KOPT-K1 (cell line): ENCODE measurements around the gene NFIB.

ENCODE experiments used
- H3K27ac ChIP-seq: fragments of 200-600 bp; sonication (generic); 2 replicates; pipeline ENCODE4 v1.5.1; 2016; ENCODE audit warnings: antibody characterized with exemption, mild to moderate bottlenecking, low read depth, low read length; ENCODE audit not compliant: poor library complexity, severe bottlenecking
- H3K36me3 ChIP-seq: fragments of 200-600 bp; sonication (generic); 2 replicates; pipeline ENCODE4 v1.5.1; 2017; ENCODE audit warnings: antibody characterized with exemption, mild to moderate bottlenecking, low read length, moderate library complexity; ENCODE audit not compliant: insufficient read depth
- H3K9me3 ChIP-seq: fragments of 200-600 bp; sonication (generic); 2 replicates; pipeline ENCODE4 v1.5.1; 2017; ENCODE audit warnings: antibody characterized with exemption, low read length, mild to moderate bottlenecking; ENCODE audit not compliant: insufficient read depth, poor library complexity, severe bottlenecking

The NFIB gene

GRCh38 chr9:14306672-14307660, 7.0 kb downstream of the NFIB start:
- Histone ChIP-seq H3K9me3 (no peaks in the 10 kb centered on the region), H3K27ac (no peak overlapping the region), H3K36me3 (no peaks in the 10 kb centered on the region)

GRCh38 chr9:14306188-14306587, 7.8 kb downstream of the NFIB start:
- H3K27ac ChIP-seq, result no peak overlapping the region
- H3K36me3 ChIP-seq, result no peaks in the 10 kb centered on the region

GRCh38 chr9:14304259-14304658, 9.7 kb downstream of the NFIB start:
- Histone ChIP-seq H3K27ac (no peak overlapping the region), H3K36me3 (no peaks in the 10 kb centered on the region), H3K9me3 (no peaks in the 10 kb centered on the region)

More at GRCh38 chr9:14306188-14306587, 7.8 kb downstream of the NFIB start:
- no peaks in the 10 kb centered on the region for H3K9me3 ChIP-seq

- Histone ChIP-seq H3K9me3 (no peaks in the 10 kb centered on the region), H3K27ac (no peak overlapping the region), H3K36me3 (no peaks in the 10 kb centered on the region)
Observed at GRCh38 chr9:14303521-14303920, 10.4 kb downstream of the NFIB start.

- H3K36me3 ChIP-seq, result no peaks in the 10 kb centered on the region
- H3K27ac ChIP-seq, result no peak overlapping the region
- H3K9me3 ChIP-seq, result no peaks in the 10 kb centered on the region
Observed at GRCh38 chr9:14303100-14303499, 10.8 kb downstream of the NFIB start.

- Histone ChIP-seq H3K9me3 (no peaks in the 10 kb centered on the region), H3K36me3 (no peaks in the 10 kb centered on the region), H3K27ac (no peak overlapping the region)
Observed at GRCh38 chr9:14302405-14302804, 11.5 kb downstream of the NFIB start.

GRCh38 chr9:14301583-14302021, 12.3 kb downstream of the NFIB start:
- H3K36me3 ChIP-seq, result no peaks in the 10 kb centered on the region
- no peaks in the 10 kb centered on the region for H3K9me3 ChIP-seq
- no peak overlapping the region for H3K27ac ChIP-seq

- no peaks in the 10 kb centered on the region for H3K36me3 ChIP-seq
- H3K9me3 ChIP-seq, result no peaks in the 10 kb centered on the region
- no peak overlapping the region for H3K27ac ChIP-seq
Observed at GRCh38 chr9:14301006-14301405, 12.9 kb downstream of the NFIB start.

- no peaks in the 10 kb centered on the region for H3K36me3 ChIP-seq
- no peaks in the 10 kb centered on the region for H3K9me3 ChIP-seq
- H3K27ac ChIP-seq, result no peak overlapping the region
Observed at GRCh38 chr9:14300588-14300987, 13.4 kb downstream of the NFIB start.

GRCh38 chr9:14300040-14300439, 13.9 kb downstream of the NFIB start:
- Histone ChIP-seq H3K36me3 (no peaks in the 10 kb centered on the region), H3K27ac (no peak overlapping the region), H3K9me3 (no peaks in the 10 kb centered on the region)

GRCh38 chr9:14298601-14299022, 15.3 kb downstream of the NFIB start:
- H3K36me3 ChIP-seq, result no peaks in the 10 kb centered on the region
- H3K27ac ChIP-seq, result no peak overlapping the region
- H3K9me3 ChIP-seq, result no peaks in the 10 kb centered on the region

GRCh38 chr9:14296495-14297113, 17.3 kb downstream of the NFIB start:
- H3K27ac ChIP-seq, result no peak overlapping the region
- no peaks in the 10 kb centered on the region for H3K36me3 ChIP-seq
- no peaks in the 10 kb centered on the region for H3K9me3 ChIP-seq

- Histone ChIP-seq H3K36me3 (no peaks in the 10 kb centered on the region), H3K9me3 (no peaks in the 10 kb centered on the region), H3K27ac (no peak overlapping the region)
Observed at GRCh38 chr9:14294659-14295058, 19.3 kb downstream of the NFIB start.

GRCh38 chr9:14293801-14294200, 20.1 kb downstream of the NFIB start:
- Histone ChIP-seq H3K36me3 (no peaks in the 10 kb centered on the region), H3K27ac (no peak overlapping the region), H3K9me3 (no peaks in the 10 kb centered on the region)

- H3K27ac ChIP-seq, result no peak overlapping the region
- no peaks in the 10 kb centered on the region for H3K9me3 ChIP-seq
- H3K36me3 ChIP-seq, result no peaks in the 10 kb centered on the region
Observed at GRCh38 chr9:14292181-14292739, 21.7 kb downstream of the NFIB start.
